Ectodermal cell (in vitro differentiated cells): ENCODE data around the gene CXCR5. TPM values are rescaled to one million over a fixed set of nuclear protein-coding genes. Genes with fewer than 3 reads are reported as not detected.
"Not testable (repeated sequence)": the region's sequence is repeated elsewhere in the genome, so short reads cannot be mapped to it uniquely, and the experiment has no call there.

ENCODE experiments used
- H3K27ac ChIP-seq: 2 replicates; pipeline ENCODE4 v1.7.0; 2013; ENCODE audit warnings: mild to moderate bottlenecking, low read depth, low read length; ENCODE audit not compliant: insufficient read depth, poor library complexity, severe bottlenecking
- H3K27me3 ChIP-seq: 2 replicates; pipeline ENCODE4 v1.7.0; 2013; ENCODE audit warnings: mild to moderate bottlenecking, low read length; ENCODE audit not compliant: insufficient read depth, control insufficient read depth, poor library complexity, severe bottlenecking
- H3K36me3 ChIP-seq: one replicate; pipeline ENCODE4 v1.7.0; 2013; ENCODE audit warnings: low read length; ENCODE audit not compliant: control insufficient read depth, insufficient read depth
- H3K4me1 ChIP-seq: one replicate; pipeline ENCODE4 v1.7.0; 2013; ENCODE audit warnings: low read length; ENCODE audit not compliant: control insufficient read depth, insufficient read depth
- H3K4me3 ChIP-seq: 2 replicates; pipeline ENCODE4 v1.7.0; 2013; ENCODE audit warnings: low read depth, low read length, control low read depth; ENCODE audit not compliant: insufficient read depth
- H3K9me3 ChIP-seq: 2 replicates; pipeline ENCODE4 v1.7.0; 2013; ENCODE audit warnings: mild to moderate bottlenecking, low read length, moderate library complexity; ENCODE audit not compliant: control insufficient read depth
- WGBS, 2 experiments: methylation state at CpG; one replicate each; pipeline ENCODE4 v1.1.7; 2013; ENCODE audit warnings: missing lambda C conversion rate in 2 of 2; 5-methylcytosine and 5-hydroxymethylcytosine counted together
- polyA plus RNA-seq, 4 experiments: library from polyadenylated mRNA; stranded (reverse); fragments of 50-300 nt; gene quantifications; one replicate each; pipeline ENCODE4 v1.2.3, GENCODE V29; 2013

The CXCR5 gene, protein sequence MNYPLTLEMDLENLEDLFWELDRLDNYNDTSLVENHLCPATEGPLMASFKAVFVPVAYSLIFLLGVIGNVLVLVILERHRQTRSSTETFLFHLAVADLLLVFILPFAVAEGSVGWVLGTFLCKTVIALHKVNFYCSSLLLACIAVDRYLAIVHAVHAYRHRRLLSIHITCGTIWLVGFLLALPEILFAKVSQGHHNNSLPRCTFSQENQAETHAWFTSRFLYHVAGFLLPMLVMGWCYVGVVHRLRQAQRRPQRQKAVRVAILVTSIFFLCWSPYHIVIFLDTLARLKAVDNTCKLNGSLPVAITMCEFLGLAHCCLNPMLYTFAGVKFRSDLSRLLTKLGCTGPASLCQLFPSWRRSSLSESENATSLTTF
- polyA plus RNA-seq (2013, experiment 1 of 4), result not detected
- not detected for polyA plus RNA-seq (2013, experiment 2 of 4)
- polyA plus RNA-seq (2013, experiment 3 of 4), result not detected
- not detected for polyA plus RNA-seq (2013, experiment 4 of 4)

DNA sequence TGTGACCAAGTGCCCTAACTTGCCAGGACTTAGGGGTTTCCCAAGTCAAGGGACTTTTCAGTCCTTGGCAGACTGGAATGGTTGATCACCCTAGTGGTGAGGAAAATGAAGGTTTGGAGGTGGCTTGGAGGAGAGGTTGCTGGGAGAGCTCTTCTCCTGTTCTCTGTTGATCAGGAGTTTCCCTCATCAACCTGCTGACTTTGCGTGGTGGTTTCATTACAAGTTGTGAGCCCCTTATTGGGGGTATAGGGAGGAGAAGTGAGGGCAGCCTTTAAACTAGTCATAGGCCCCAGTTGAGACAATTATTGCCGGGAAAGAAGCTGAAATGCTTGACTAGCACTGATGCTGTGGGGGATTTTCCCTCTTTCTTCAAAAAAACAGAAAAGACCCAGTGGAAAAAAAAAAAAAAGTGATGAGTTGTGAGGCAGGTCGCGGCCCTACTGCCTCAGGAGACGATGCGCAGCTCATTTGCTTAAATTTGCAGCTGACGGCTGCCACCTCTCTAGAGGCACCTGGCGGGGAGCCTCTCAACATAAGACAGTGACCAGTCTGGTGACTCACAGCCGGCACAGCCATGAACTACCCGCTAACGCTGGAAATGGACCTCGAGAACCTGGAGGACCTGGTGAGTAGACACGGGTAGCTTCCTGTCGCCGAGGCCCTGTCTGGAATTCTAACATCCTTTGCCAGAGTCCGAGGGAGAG is at the start of gene CXCR5:
CXCR5 (plus strand) TSS at position 525 of the 704 bp plus-strand sequence; CDS start at position 575, 50 bp downstream.
- Histone ChIP-seq H3K4me1 (peaks cover 14% of the 10 kb centered on the region), H3K27ac (no peak within 1 kb of the TSS), H3K4me3 (no peak within 1 kb of the TSS), H3K36me3 (no peaks in the 10 kb centered on the region), H3K27me3 (peaks cover 4% of the 10 kb centered on the region), H3K9me3 (no peaks in the 10 kb centered on the region)
- WGBS, 2 experiments, result 66 to 76% methylated on average over 16 of the region's 16 CpGs

DNA sequence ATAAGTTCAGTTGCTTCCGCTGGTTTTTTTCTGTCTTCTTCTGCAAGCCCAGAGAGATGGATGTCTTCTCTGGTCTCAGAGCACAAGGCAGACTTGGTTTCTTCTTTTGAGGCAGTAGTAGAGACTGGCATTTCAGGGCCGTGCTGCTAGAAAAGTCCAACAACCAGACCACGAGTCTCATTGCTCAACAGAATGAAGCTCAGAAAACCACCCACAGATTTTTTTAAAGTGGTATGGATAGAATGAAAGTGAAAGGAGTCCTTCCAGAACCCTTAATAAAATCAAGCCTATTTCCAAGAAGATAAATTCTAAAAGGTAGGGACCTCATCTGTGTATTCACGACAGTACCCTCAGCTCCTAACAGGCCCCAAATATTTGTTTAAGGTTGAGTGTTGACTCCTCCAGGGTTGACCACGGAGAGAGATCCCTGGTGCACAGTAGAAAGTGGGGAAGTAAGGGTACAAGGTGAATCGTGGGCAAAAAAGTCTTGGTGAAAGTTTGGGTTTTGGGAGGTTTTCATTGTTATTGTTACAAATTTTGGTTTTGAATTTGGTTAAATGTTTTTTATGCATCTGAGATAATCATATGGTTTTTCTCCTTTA is 49.2 kb upstream of the CXCR5 start:
- Histone ChIP-seq H3K4me3 (no peak overlapping the region), H3K9me3 (no peaks in the 10 kb centered on the region), H3K36me3 (no peaks in the 10 kb centered on the region), H3K4me1 (no peaks in the 10 kb centered on the region), H3K27me3 (no peaks in the 10 kb centered on the region), H3K27ac (no peak overlapping the region)
- WGBS, 2 experiments, result 83 to 92% methylated on average over 6 of the region's 6 CpGs

DNA sequence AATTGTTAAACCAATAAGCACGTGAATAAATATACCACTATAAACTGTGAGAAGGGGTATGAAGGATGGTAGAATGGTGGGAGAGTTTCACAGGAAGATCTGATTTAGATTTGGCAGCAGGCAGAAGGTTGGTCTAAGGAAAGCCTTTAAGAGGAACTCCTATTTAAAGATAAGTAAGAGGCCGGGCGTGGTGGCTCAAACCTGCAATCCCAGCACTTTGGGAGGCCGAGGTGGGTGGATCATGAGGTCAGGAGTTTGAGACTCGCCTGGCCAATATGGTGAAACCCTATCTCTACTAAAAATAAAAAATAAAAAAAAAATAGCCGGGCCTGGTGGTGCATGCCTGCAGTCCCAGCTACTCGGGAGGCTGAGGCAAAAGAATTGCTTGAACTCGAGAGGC is 45.8 kb upstream of the CXCR5 start:
- Histone ChIP-seq H3K4me3 (no peak overlapping the region), H3K4me1 (no peaks in the 10 kb centered on the region), H3K27me3 (no peaks in the 10 kb centered on the region), H3K27ac (no peak overlapping the region), H3K9me3 (no peaks in the 10 kb centered on the region), H3K36me3 (no peaks in the 10 kb centered on the region)
- WGBS, 2 experiments, result 91 to 92% methylated on average over 7 to 8 of the region's 8 CpGs

DNA sequence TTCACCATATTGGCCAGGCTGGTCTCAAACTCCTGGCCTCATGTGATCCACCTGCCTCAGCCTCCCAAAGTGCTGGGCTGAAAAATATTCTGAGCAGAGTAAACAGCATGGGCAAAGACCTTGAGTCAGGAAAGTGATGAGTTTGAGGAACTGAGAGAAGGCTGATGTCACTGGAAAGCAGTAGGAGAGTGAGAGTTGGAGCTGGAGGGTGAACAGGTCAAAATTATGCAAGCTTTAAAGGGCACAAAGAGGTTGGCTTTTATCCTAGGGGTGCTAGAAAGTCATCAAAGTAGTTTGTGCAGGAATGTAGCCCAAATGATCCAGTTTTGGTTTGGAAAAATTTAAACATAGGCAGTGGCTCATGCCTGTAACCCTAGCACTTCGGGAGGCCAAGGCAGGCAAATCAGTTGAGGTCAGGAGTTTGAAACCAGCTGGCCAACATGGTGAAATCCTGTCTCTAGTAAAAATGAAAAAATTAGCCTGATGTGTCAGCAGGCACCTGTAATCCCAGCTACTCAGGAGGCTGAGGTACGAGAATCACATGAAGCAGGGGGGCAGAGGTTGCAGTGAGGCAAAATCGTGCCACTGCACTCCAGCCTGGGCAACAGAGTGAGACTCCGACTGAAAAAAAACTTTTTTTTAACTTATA is 44.7 kb upstream of the CXCR5 start:
- no peaks in the 10 kb centered on the region for H3K9me3 ChIP-seq
- WGBS, 2 experiments, result 87 to 88% methylated on average over 3 to 4 of the region's 4 CpGs
- no peaks in the 10 kb centered on the region for H3K27me3 ChIP-seq
- no peaks in the 10 kb centered on the region for H3K4me1 ChIP-seq
- H3K36me3 ChIP-seq, result no peaks in the 10 kb centered on the region
- no peak overlapping the region for H3K27ac ChIP-seq
- no peak overlapping the region for H3K4me3 ChIP-seq

DNA sequence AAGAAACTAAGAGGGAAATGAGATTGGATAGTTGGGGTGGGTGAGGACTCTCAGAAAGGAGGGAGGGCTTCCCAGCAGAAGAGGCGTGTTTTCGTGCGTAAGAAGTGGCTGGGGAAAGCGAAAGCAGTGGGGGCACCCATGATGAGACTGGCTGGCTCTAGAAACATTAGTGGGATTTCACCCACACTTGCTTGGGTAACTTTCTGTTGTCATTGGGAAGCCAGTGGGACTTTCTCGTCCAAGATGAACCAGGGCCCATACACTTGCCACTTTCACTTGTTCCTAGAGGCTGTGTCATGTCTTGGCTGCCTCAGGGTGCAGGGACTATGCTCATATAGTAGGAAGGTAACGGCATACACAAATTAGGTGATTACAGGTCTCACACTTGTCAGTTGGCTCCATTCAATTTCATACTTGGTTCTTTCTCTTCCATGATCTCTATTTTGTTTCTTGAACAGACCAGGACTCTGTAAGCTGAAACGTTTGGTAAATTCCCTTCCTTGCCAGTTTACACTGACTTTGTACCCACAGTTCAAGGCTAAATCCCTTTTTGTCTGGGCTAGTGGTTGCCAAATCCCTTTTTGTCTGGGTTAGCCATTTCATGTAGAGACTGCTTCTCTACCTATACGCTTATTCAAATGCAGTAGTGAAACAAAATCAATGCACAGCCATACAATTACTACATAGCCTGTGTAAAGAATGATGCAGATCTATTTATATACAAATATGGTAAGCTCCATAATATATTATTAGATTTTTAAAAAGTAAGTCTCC is 42.0 kb upstream of the CXCR5 start:
- Histone ChIP-seq H3K4me3 (no peak overlapping the region), H3K9me3 (no peaks in the 10 kb centered on the region), H3K36me3 (no peaks in the 10 kb centered on the region), H3K27ac (no peak overlapping the region), H3K27me3 (no peaks in the 10 kb centered on the region), H3K4me1 (no peaks in the 10 kb centered on the region)
- 89 to 91% methylated on average over 8 of the region's 8 CpGs for WGBS, 2 experiments

DNA sequence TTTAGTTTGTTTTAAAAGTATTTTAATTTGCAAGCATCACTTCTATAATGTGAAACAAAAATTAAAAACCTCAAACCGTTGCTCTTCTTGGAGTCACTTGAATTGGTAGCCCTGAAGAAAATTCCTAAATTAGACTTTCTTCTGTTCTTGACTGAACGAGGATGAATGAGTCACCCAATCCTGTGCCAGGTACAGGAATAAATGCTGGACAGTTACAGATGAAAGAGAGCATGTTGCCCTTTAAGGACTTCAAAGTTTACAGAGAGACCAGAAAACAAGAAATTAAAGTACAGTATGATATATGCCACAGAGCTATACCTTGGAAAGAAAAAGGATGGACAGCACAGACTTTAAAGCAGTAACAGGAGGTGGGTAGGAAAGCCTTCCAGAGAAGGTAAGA is 41.3 kb upstream of the CXCR5 start:
- H3K4me1 ChIP-seq, result no peaks in the 10 kb centered on the region
- 82 to 84% methylated on average over 2 of the region's 2 CpGs for WGBS, 2 experiments
- H3K27ac ChIP-seq, result no peak overlapping the region
- no peak overlapping the region for H3K4me3 ChIP-seq
- no peaks in the 10 kb centered on the region for H3K36me3 ChIP-seq
- H3K27me3 ChIP-seq, result no peaks in the 10 kb centered on the region
- H3K9me3 ChIP-seq, result no peaks in the 10 kb centered on the region

DNA sequence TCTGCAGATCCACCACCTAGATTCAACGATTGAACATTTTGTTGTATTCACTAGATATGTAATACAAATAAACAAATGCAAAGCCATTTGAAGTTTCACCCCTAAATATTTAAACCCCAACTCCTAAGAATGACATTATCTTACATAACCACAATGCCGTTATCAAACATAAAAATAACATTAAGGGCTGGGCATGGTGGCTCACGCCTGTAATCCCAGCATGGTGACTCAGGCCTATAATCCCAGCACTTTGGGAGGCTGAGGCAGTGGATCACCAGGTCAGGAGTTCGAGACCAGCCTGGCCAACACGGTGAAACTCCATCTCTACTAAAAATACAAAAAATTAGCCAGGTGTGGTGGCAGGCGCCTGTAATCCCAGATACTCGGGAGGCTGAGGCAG is 40.8 kb upstream of the CXCR5 start:
- not testable (repeated sequence) for H3K4me1 ChIP-seq, H3K27ac ChIP-seq, H3K9me3 ChIP-seq, H3K27me3 ChIP-seq, H3K36me3 ChIP-seq, H3K4me3 ChIP-seq
- WGBS, 2 experiments, result 89 to 94% methylated on average over 7 of the region's 7 CpGs

DNA sequence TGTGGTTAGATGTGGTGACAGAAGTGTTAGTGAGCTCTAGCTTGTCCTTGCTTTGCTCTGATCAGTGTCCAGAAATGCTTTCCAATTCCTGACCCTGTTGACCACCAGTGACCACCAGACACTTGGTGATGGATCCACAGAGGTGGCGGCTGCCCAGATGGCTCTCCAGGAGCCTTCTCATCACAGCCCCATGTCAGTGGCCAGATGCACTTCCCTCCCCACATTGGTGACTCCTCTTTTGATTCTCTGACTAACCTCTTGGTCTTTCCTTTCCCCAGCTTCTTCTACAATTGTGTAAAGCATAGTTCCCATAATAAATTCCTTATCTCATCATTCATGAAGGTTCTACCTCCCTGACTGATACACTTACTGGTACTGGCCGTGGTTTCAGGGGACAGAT is 40.1 kb upstream of the CXCR5 start:
- Histone ChIP-seq H3K27me3 (no peaks in the 10 kb centered on the region), H3K27ac (no peak overlapping the region), H3K4me1 (no peaks in the 10 kb centered on the region), H3K9me3 (no peaks in the 10 kb centered on the region), H3K36me3 (no peaks in the 10 kb centered on the region), H3K4me3 (no peak overlapping the region)
- WGBS, 2 experiments, result 96 to 97% methylated on average over 2 of the region's 2 CpGs

DNA sequence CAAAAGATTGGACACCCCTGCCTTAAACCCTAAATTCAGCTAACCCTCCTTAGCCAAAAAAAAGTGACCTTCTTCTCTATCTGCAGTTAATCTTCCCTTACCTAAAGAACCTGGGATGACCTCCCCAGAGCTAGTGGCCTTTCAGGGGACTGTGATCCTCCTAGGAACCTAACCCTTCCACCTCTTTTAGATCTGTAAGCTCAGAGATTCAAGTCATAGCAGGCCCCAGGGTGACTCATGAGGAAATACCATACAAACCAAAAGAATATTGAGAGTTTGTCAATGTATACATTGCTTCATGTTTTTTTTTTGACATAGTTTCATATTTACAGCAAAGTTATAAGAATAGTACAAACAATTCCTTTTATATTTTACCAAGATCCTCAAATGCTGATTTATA is 38.3 kb upstream of the CXCR5 start:
- Histone ChIP-seq H3K9me3 (no peaks in the 10 kb centered on the region), H3K27me3 (no peaks in the 10 kb centered on the region), H3K27ac (no peak overlapping the region), H3K4me1 (no peaks in the 10 kb centered on the region), H3K36me3 (no peaks in the 10 kb centered on the region), H3K4me3 (no peak overlapping the region)
